Measurements from ENCODE around the gene ASTE1.
"Not testable (repeated sequence)": the region's sequence is repeated elsewhere in the genome, so short reads cannot be mapped to it uniquely, and the experiment has no call there.

The ASTE1 gene

GRCh38 chr3:131001071-131001470, 25.6 kb downstream of the ASTE1 start:
- Mint-ChIP-seq H3K9me3 (no peaks in the 10 kb centered on the region), H3K27me3 (no peaks in the 10 kb centered on the region), H3K36me3 (ENCODE audit: insufficient read depth) (peaks cover 21% of the 10 kb centered on the region), H3K4me1 (peaks cover 13% of the 10 kb centered on the region), H3K4me3 (no peak overlapping the region), H3K27ac (ENCODE audit: low read depth) (no peak overlapping the region)
- ATAC-seq (replicated peaks; ENCODE audit: extremely low read depth, poor library complexity, severe bottlenecking) (no peak), DNase-seq (ENCODE audit: low spot score in 2 of 2) (no peak)

GRCh38 chr3:130997289-130997688, 29.3 kb downstream of the ASTE1 start:
- no peak for ATAC-seq (replicated peaks; ENCODE audit: extremely low read depth, poor library complexity, severe bottlenecking)
- DNase-seq (ENCODE audit: low spot score in 2 of 2) = no peak
- peaks cover 26% of the 10 kb centered on the region for H3K36me3 Mint-ChIP-seq (ENCODE audit: insufficient read depth)
- H3K9me3 Mint-ChIP-seq = no peaks in the 10 kb centered on the region
- H3K4me1 Mint-ChIP-seq = no peaks in the 10 kb centered on the region
- H3K27me3 Mint-ChIP-seq = no peaks in the 10 kb centered on the region
- no peak overlapping the region for H3K27ac Mint-ChIP-seq (ENCODE audit: low read depth)
- no peak overlapping the region for H3K4me3 Mint-ChIP-seq

- H3K27ac Mint-ChIP-seq (ENCODE audit: low read depth) = no peak overlapping the region
- ATAC-seq (replicated peaks; ENCODE audit: extremely low read depth, poor library complexity, severe bottlenecking) = no peak
- no peaks in the 10 kb centered on the region for H3K9me3 Mint-ChIP-seq
- H3K27me3 Mint-ChIP-seq = no peaks in the 10 kb centered on the region
- H3K4me1 Mint-ChIP-seq = peaks cover 13% of the 10 kb centered on the region
- peaks cover 30% of the 10 kb centered on the region for H3K36me3 Mint-ChIP-seq (ENCODE audit: insufficient read depth)
- H3K4me3 Mint-ChIP-seq = no peak overlapping the region
- DNase-seq (ENCODE audit: low spot score in 2 of 2) = no peak
These were observed 34.3 kb downstream of the ASTE1 start for GRCh38 chr3:130992344-130992743.

GRCh38 chr3:130991126-130991525, 35.5 kb downstream of the ASTE1 start:
- DNase-seq (ENCODE audit: low spot score in 2 of 2) = no peak
- Mint-ChIP-seq H3K27me3 (no peaks in the 10 kb centered on the region), H3K27ac (ENCODE audit: low read depth) (no peak overlapping the region), H3K4me1 (peaks cover 13% of the 10 kb centered on the region), H3K4me3 (no peak overlapping the region), H3K36me3 (ENCODE audit: insufficient read depth) (peaks cover 20% of the 10 kb centered on the region), H3K9me3 (no peaks in the 10 kb centered on the region)
- no peak for ATAC-seq (replicated peaks; ENCODE audit: extremely low read depth, poor library complexity, severe bottlenecking)

- DNase-seq (ENCODE audit: low spot score in 2 of 2) (no peak), ATAC-seq (replicated peaks; ENCODE audit: extremely low read depth, poor library complexity, severe bottlenecking) (no peak)
- Mint-ChIP-seq H3K27ac (ENCODE audit: low read depth) (no peak overlapping the region), H3K27me3 (no peaks in the 10 kb centered on the region), H3K4me1 (peaks cover 13% of the 10 kb centered on the region), H3K9me3 (no peaks in the 10 kb centered on the region), H3K4me3 (no peak overlapping the region), H3K36me3 (ENCODE audit: insufficient read depth) (peaks cover 17% of the 10 kb centered on the region)
These were observed 36.3 kb downstream of the ASTE1 start for GRCh38 chr3:130990282-130990681.

GRCh38 chr3:130981469-130981868, 45.2 kb downstream of the ASTE1 start:
- ATAC-seq (replicated peaks; ENCODE audit: extremely low read depth, poor library complexity, severe bottlenecking) (no peak), DNase-seq (ENCODE audit: low spot score in 2 of 2) (no peak)
- no peak overlapping the region for H3K4me3 Mint-ChIP-seq
- no peaks in the 10 kb centered on the region for H3K9me3 Mint-ChIP-seq
- no peaks in the 10 kb centered on the region for H3K4me1 Mint-ChIP-seq
- no peak overlapping the region for H3K27ac Mint-ChIP-seq (ENCODE audit: low read depth)
- peaks cover 12% of the 10 kb centered on the region for H3K36me3 Mint-ChIP-seq (ENCODE audit: insufficient read depth)
- no peaks in the 10 kb centered on the region for H3K27me3 Mint-ChIP-seq

- H3K27me3 Mint-ChIP-seq = no peaks in the 10 kb centered on the region
- DNase-seq (ENCODE audit: low spot score in 2 of 2) (no peak), ATAC-seq (replicated peaks; ENCODE audit: extremely low read depth, poor library complexity, severe bottlenecking) (no peak)
- H3K9me3 Mint-ChIP-seq = no peaks in the 10 kb centered on the region
- no peak overlapping the region for H3K27ac Mint-ChIP-seq (ENCODE audit: low read depth)
- no peaks in the 10 kb centered on the region for H3K4me1 Mint-ChIP-seq
- peaks cover 14% of the 10 kb centered on the region for H3K36me3 Mint-ChIP-seq (ENCODE audit: insufficient read depth)
- no peak overlapping the region for H3K4me3 Mint-ChIP-seq
These were observed 47.5 kb downstream of the ASTE1 start for GRCh38 chr3:130979117-130979516.

- DNase-seq (ENCODE audit: low spot score in 2 of 2) = no peak
- Mint-ChIP-seq H3K36me3 (ENCODE audit: insufficient read depth) (peaks cover 9% of the 10 kb centered on the region), H3K4me1 (no peaks in the 10 kb centered on the region), H3K4me3 (no peak overlapping the region), H3K27me3 (no peaks in the 10 kb centered on the region), H3K27ac (ENCODE audit: low read depth) (no peak overlapping the region), H3K9me3 (no peaks in the 10 kb centered on the region)
- ATAC-seq (replicated peaks; ENCODE audit: extremely low read depth, poor library complexity, severe bottlenecking) = no peak
These were observed 49.9 kb downstream of the ASTE1 start for GRCh38 chr3:130976706-130977105.

GRCh38 chr3:130975251-130975650, 51.4 kb downstream of the ASTE1 start:
- no peaks in the 10 kb centered on the region for H3K4me1 Mint-ChIP-seq
- DNase-seq (ENCODE audit: low spot score in 2 of 2) = no peak
- H3K36me3 Mint-ChIP-seq (ENCODE audit: insufficient read depth) = peaks cover 11% of the 10 kb centered on the region
- no peaks in the 10 kb centered on the region for H3K27me3 Mint-ChIP-seq
- no peak overlapping the region for H3K4me3 Mint-ChIP-seq
- ATAC-seq (replicated peaks; ENCODE audit: extremely low read depth, poor library complexity, severe bottlenecking) = no peak
- H3K9me3 Mint-ChIP-seq = no peaks in the 10 kb centered on the region
- H3K27ac Mint-ChIP-seq (ENCODE audit: low read depth) = no peak overlapping the region

GRCh38 chr3:130974201-130974600, 52.4 kb downstream of the ASTE1 start:
- ATAC-seq (replicated peaks; ENCODE audit: extremely low read depth, poor library complexity, severe bottlenecking) (no peak), DNase-seq (ENCODE audit: low spot score in 2 of 2) (no peak)
- Mint-ChIP-seq H3K36me3 (ENCODE audit: insufficient read depth) (peaks cover 11% of the 10 kb centered on the region), H3K9me3 (no peaks in the 10 kb centered on the region), H3K4me1 (no peaks in the 10 kb centered on the region), H3K4me3 (no peak overlapping the region), H3K27me3 (no peaks in the 10 kb centered on the region), H3K27ac (ENCODE audit: low read depth) (no peak overlapping the region)

- Mint-ChIP-seq H3K4me1 (no peaks in the 10 kb centered on the region), H3K9me3 (no peaks in the 10 kb centered on the region), H3K27me3 (no peaks in the 10 kb centered on the region), H3K27ac (ENCODE audit: low read depth) (no peak overlapping the region), H3K36me3 (ENCODE audit: insufficient read depth) (peaks cover 11% of the 10 kb centered on the region), H3K4me3 (no peak overlapping the region)
- ATAC-seq (replicated peaks; ENCODE audit: extremely low read depth, poor library complexity, severe bottlenecking) = no peak
- no peak for DNase-seq (ENCODE audit: low spot score in 2 of 2)
These were observed 53.2 kb downstream of the ASTE1 start for GRCh38 chr3:130973406-130973805.

- not testable (repeated sequence) for H3K27me3 Mint-ChIP-seq; H3K4me1 Mint-ChIP-seq; ATAC-seq (replicated peaks; ENCODE audit: extremely low read depth, poor library complexity, severe bottlenecking); H3K9me3 Mint-ChIP-seq; DNase-seq (ENCODE audit: low spot score in 2 of 2); H3K27ac Mint-ChIP-seq (ENCODE audit: low read depth); H3K4me3 Mint-ChIP-seq
- H3K36me3 Mint-ChIP-seq (ENCODE audit: insufficient read depth) = peaks cover 14% of the 10 kb centered on the region
These were observed 54.0 kb downstream of the ASTE1 start for GRCh38 chr3:130972592-130972991.

- H3K27me3 Mint-ChIP-seq = no peaks in the 10 kb centered on the region
- H3K4me3 Mint-ChIP-seq = no peak overlapping the region
- DNase-seq (ENCODE audit: low spot score in 2 of 2) = no peak
- peaks cover 14% of the 10 kb centered on the region for H3K36me3 Mint-ChIP-seq (ENCODE audit: insufficient read depth)
- no peaks in the 10 kb centered on the region for H3K4me1 Mint-ChIP-seq
- H3K27ac Mint-ChIP-seq (ENCODE audit: low read depth) = no peak overlapping the region
- ATAC-seq (replicated peaks; ENCODE audit: extremely low read depth, poor library complexity, severe bottlenecking) = no peak
- H3K9me3 Mint-ChIP-seq = no peaks in the 10 kb centered on the region
These were observed 55.4 kb downstream of the ASTE1 start for GRCh38 chr3:130971208-130971607.

GRCh38 chr3:130969621-130970020, 57.0 kb downstream of the ASTE1 start:
- Mint-ChIP-seq H3K27me3 (no peaks in the 10 kb centered on the region), H3K4me3 (no peak overlapping the region), H3K4me1 (no peaks in the 10 kb centered on the region), H3K9me3 (no peaks in the 10 kb centered on the region), H3K36me3 (ENCODE audit: insufficient read depth) (peaks cover 25% of the 10 kb centered on the region), H3K27ac (ENCODE audit: low read depth) (no peak overlapping the region)
- no peak for ATAC-seq (replicated peaks; ENCODE audit: extremely low read depth, poor library complexity, severe bottlenecking)
- DNase-seq (ENCODE audit: low spot score in 2 of 2) = no peak
